NCI-H510A treated with DMSO at 0.1 percent for 48 hours (cell line): Measurements from ENCODE around the gene FHIP2A.
A peak's percentile ranks its signal among the peaks of the same experiment; 100 is the strongest.
"Not testable (repeated sequence)": the region's sequence is repeated elsewhere in the genome, so short reads cannot be mapped to it uniquely, and the experiment has no call there.

Experiments used
- DNase-seq: peaks from one replicate; lab custom pipeline; 2025; lab: John Stamatoyannopoulos, UW

FHIP2A gene

GRCh38 chr10:114821293-114821914 lies at the start of gene FHIP2A:
TSS of gene FHIP2A (plus strand) at chr10:114821780. CDS start at chr10:114822079, 299 bp downstream.
- DNase-seq, result peak; percentile 87

GRCh38 chr10:114772496-114773196 lies 48.9 kb upstream of the FHIP2A start:
- no peak for DNase-seq

DNA sequence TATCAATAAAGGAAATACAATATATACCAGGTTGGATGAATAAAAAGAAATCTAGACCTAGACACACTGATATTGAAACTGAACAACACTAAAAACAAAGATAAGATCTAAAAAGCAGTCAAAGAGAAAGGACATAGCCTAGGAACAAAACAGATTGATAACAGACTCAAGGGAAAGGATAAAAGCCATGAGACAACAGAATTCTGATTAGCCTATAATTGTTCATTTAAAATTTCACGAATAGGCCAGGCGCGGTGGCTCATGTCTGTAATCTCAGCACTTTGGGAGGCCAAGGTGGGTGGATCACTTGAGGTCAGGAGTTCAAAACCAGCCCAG lies 48.4 kb upstream of the FHIP2A start:
- DNase-seq, result no peak

GRCh38 chr10:114775082-114775481 lies 46.5 kb upstream of the FHIP2A start:
- DNase-seq, result not testable (repeated sequence)

GRCh38 chr10:114777415-114777814 lies 44.2 kb upstream of the FHIP2A start:
- no peak for DNase-seq

- peak; percentile 33 for DNase-seq
Observed at GRCh38 chr10:114779803-114780576, 41.6 kb upstream of the FHIP2A start.

GRCh38 chr10:114780577-114781184 lies 40.9 kb upstream of the FHIP2A start:
- DNase-seq, result no peak

- DNase-seq, result no peak
Observed at GRCh38 chr10:114782666-114783065, 38.9 kb upstream of the FHIP2A start.

DNA sequence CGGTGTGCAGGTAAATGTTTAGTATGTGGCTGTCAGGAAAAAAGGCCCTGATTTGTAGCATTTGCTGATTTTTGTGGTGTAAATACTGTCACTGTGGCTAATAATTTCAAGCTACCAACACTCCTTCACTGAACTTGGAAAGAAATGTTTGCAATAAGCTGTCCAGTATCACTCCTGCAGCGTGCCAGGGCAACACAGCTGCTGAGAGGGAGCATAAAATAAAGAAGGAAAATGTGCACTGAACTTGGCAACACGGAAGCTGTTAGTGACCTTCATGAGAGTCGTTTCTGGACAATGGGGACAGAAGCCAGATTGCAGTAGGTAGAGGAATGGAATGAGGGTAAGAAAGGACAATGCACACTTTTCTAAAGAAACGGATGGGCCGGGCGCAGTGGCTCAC lies 37.9 kb upstream of the FHIP2A start:
- DNase-seq, result no peak

GRCh38 chr10:114786492-114786891 lies 35.1 kb upstream of the FHIP2A start:
- peak; percentile 82 for DNase-seq

GRCh38 chr10:114787131-114787530 lies 34.4 kb upstream of the FHIP2A start:
- not testable (repeated sequence) for DNase-seq

GRCh38 chr10:114791768-114792167 lies 29.8 kb upstream of the FHIP2A start:
- no peak for DNase-seq

GRCh38 chr10:114795039-114795438 lies 26.5 kb upstream of the FHIP2A start:
- DNase-seq, result no peak

- no peak for DNase-seq
Observed at GRCh38 chr10:114800361-114800760, 21.2 kb upstream of the FHIP2A start.

DNA sequence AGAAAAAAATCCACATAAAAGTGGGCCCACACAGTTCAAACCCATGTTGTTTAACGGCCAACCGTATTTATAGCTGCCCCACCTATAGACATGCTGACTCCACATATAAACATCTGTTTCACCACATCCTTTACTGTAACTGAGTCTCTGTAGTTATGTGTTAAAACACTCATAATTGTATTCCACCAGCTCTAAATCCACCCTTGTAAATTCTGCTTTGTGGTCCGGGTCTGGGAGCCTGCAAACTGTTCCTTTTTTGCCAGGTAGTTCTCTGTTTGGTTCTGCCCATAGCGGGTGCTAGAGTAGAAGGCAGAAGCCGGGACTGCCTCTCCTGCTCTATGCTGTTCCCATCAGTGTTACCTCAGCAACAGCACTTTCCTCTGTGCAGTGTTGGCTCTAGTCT lies 20.2 kb upstream of the FHIP2A start:
- DNase-seq, result no peak

GRCh38 chr10:114802177-114802576 lies 19.4 kb upstream of the FHIP2A start:
- DNase-seq, result no peak

- DNase-seq, result no peak
Observed at GRCh38 chr10:114806562-114807391, 14.8 kb upstream of the FHIP2A start.

GRCh38 chr10:114808982-114809381 lies 12.6 kb upstream of the FHIP2A start:
- no peak for DNase-seq

DNA sequence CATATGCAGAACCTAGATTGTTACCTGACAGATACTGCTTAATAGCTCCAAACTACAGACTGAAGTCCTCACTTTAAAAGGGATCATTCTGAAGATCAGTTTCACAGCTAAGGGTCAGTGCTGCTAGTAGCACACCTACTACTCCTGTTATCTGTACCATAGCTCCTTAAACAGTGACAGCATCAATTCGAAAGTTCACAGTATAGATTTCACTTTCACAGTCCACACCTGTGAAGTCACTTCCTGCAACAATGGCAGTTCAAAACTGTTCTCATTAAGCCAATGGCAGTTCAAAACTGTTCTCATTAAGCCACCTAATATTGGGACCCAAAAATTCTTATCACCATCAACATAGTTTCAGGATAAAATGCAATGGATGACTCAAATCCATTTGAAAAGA lies 10.7 kb upstream of the FHIP2A start:
- DNase-seq, result no peak

DNA sequence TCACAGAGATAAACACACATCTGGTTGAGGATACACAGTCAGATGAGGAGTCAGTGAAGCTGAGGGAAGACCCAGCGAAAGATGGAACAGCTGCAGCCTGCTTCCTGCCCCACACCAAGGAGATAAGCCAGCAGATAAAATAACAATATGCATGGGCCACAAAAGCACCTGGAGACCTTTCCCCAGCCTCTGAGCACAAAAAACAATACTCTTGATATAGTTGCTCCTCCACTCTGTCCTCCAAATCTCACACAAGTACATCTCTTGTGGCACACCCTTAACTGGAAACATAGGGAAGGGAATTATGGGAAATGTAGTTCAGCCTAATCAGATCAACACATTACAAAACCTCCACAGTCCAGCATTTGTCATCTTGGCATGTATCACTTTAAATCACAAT lies 9.7 kb upstream of the FHIP2A start:
- no peak for DNase-seq

- no peak for DNase-seq
Observed at GRCh38 chr10:114815791-114816190, 5.8 kb upstream of the FHIP2A start.

DNA sequence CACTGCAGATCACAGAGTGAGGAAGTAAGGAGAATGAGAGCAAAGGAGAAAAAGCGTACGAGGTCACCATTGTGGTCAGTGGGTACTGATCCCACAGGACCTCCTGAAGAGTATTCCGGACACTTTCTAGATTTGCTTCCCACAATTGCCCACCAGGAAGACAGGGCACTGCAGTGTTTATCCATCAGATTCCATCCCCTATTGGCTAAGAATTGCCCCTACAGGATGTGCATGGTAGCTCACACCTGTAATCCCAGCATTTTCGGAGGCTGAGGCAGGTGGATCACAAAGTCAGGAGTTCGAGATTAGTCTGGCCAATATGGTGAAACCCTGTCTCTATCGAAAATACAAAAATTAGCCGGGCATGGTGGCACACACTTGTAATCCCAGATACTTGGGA lies 5.3 kb upstream of the FHIP2A start:
- DNase-seq, result no peak
